SK-N-MC (cell line): Measurements from ENCODE around the gene WDR72.

Experiments used
- EZH2 ChIP-seq: fragments of 200-600 bp; sonication (generic); IDR thresholded peaks from one replicate; pipeline ENCODE4 v1.6.1; 2017; ENCODE audit warnings: antibody characterized with exemption
- POLR2AphosphoS5 ChIP-seq: IDR thresholded peaks from 2 replicates; pipeline ENCODE4 v1.6.1; 2012; ENCODE audit warnings: mild to moderate bottlenecking, low read depth, low read length, borderline replicate concordance

GRCh38 chr15:53506370-53506769 lies 253.1 kb downstream of the WDR72 start:
- no peak for TF ChIP-seq POLR2AphosphoS5
- TF ChIP-seq EZH2 = no peak
